ENCODE results near the gene IPMK. TPM values are rescaled to one million over a fixed set of nuclear protein-coding genes. Genes with fewer than 3 reads are reported as not detected.
A peak's percentile ranks its signal among the peaks of the same experiment; 100 is the strongest.

IPMK gene
- polyA plus RNA-seq, 4 donors: 4.9 to 19.0 (median 10.1) TPM

DNA sequence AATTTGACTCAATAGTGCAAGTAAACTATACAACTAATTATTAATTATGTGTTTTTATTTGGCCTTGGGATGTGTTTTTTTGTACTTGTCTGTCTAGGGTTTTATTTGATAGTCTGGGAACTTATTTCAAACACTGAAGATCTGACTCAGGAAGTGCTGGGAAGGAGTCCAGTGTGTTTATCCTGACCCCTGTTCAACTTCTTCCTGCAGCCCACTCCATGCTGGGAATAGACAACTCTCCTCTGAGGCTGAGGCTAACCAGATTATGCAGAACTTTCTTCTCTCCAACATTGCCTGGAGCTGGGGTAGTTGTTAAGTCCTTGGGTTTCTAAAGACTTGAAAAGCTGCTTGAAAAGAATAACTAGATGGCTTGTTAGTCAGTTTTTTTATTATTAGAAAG, 8.2 kb upstream of the IPMK start:
- H3K4me1 ChIP-seq (ENCODE audit: control insufficient read depth in 3 of 3, insufficient read depth in 2 of 3, low read depth in 1 of 3, low read length in 2 of 3): peaks cover 3 to 16% (median 6%) of the 10 kb centered on the region in 3 donors
- peaks cover 0 to 8% (median 5%) of the 10 kb centered on the region in 3 donors for H3K36me3 ChIP-seq (ENCODE audit: control insufficient read depth in 3 of 3, insufficient read depth in 2 of 3, low read depth in 1 of 3, low read length in 3 of 3)
- DNase-seq (peak in 1 of 2 donors; percentile 27), FAIRE-seq (no peak)
- peak overlapping the region in 2 of 3 donors; percentile 49 to 63 for H3K27ac ChIP-seq (ENCODE audit: low read depth in 1 of 3, low read length in 2 of 3)
- H3K9me3 ChIP-seq (ENCODE audit: control insufficient read depth in 2 of 2, insufficient read depth in 1 of 2, low read depth in 1 of 2, low read length in 1 of 2): no peaks in the 10 kb centered on the region
- H3K27me3 ChIP-seq (ENCODE audit: control insufficient read depth in 3 of 3, insufficient read depth in 3 of 3, low read length in 3 of 3): no peaks in the 10 kb centered on the region
- H3K4me3 ChIP-seq (ENCODE audit: low read depth in 1 of 3, low read length in 3 of 3): no peak overlapping the region

- Histone ChIP-seq H3K27me3 (ENCODE audit: control insufficient read depth in 3 of 3, insufficient read depth in 3 of 3, low read length in 3 of 3) (no peaks in the 10 kb centered on the region), H3K4me1 (ENCODE audit: control insufficient read depth in 3 of 3, insufficient read depth in 2 of 3, low read depth in 1 of 3, low read length in 2 of 3) (peaks cover 3 to 21% (median 6%) of the 10 kb centered on the region in 3 donors), H3K9me3 (ENCODE audit: control insufficient read depth in 2 of 2, insufficient read depth in 1 of 2, low read depth in 1 of 2, low read length in 1 of 2) (no peaks in the 10 kb centered on the region), H3K4me3 (ENCODE audit: low read depth in 1 of 3, low read length in 3 of 3) (peak overlapping the region in 1 of 3 donors; percentile 4), H3K36me3 (ENCODE audit: control insufficient read depth in 3 of 3, insufficient read depth in 2 of 3, low read depth in 1 of 3, low read length in 3 of 3) (peaks cover 0 to 8% (median 3%) of the 10 kb centered on the region in 3 donors), H3K27ac (ENCODE audit: low read depth in 1 of 3, low read length in 2 of 3) (peak overlapping the region in 2 of 3 donors; percentile 3 to 63)
- peak; percentile 59 to 72 for DNase-seq
- WGBS, 3 donors: 20 to 64% (median 43%) methylated on average over 2 of the region's 2 CpGs
- no peak for FAIRE-seq
These were observed 7.6 kb upstream of the IPMK start for GRCh38 chr10:58275261-58275660.

- Histone ChIP-seq H3K27ac (ENCODE audit: low read depth in 1 of 3, low read length in 2 of 3) (peak overlapping the region; percentile 89 to 99 (median 96)), H3K4me3 (ENCODE audit: low read depth in 1 of 3, low read length in 3 of 3) (peak overlapping the region; percentile 58 to 88 (median 66)), H3K4me1 (ENCODE audit: control insufficient read depth in 3 of 3, insufficient read depth in 2 of 3, low read depth in 1 of 3, low read length in 2 of 3) (peaks cover 2 to 19% (median 3%) of the 10 kb centered on the region in 3 donors), H3K27me3 (ENCODE audit: control insufficient read depth in 3 of 3, insufficient read depth in 3 of 3, low read length in 3 of 3) (no peaks in the 10 kb centered on the region), H3K9me3 (ENCODE audit: control insufficient read depth in 2 of 2, insufficient read depth in 1 of 2, low read depth in 1 of 2, low read length in 1 of 2) (no peaks in the 10 kb centered on the region), H3K36me3 (ENCODE audit: control insufficient read depth in 3 of 3, insufficient read depth in 2 of 3, low read depth in 1 of 3, low read length in 3 of 3) (no peaks in the 10 kb centered on the region)
- DNase-seq (peak; percentile 70 to 75), FAIRE-seq (no peak)
- 5 to 18% (median 10%) methylated on average over 12 of the region's 12 CpGs for WGBS, 3 donors
These were observed 2.1 kb upstream of the IPMK start for GRCh38 chr10:58269782-58270290.

GRCh38 chr10:58268946-58269781, 1.5 kb upstream of the IPMK start, which contains the start of gene CISD1:
CISD1 (plus strand) TSS chr10:58269162; CDS start chr10:58269274, 112 bp downstream.
- peak within 1 kb of the TSS; percentile 58 to 88 (median 76) for H3K4me3 ChIP-seq (ENCODE audit: low read depth in 1 of 3, low read length in 3 of 3)
- peak within 1 kb of the TSS; percentile 89 to 99 (median 96) for H3K27ac ChIP-seq (ENCODE audit: low read depth in 1 of 3, low read length in 2 of 3)
- no peaks in the 10 kb centered on the region for H3K27me3 ChIP-seq (ENCODE audit: control insufficient read depth in 3 of 3, insufficient read depth in 3 of 3, low read length in 3 of 3)
- 0 to 1% (median 0%) methylated on average over 58 to 66 of the region's 66 CpGs for WGBS, 3 donors
- DNase-seq (peak; percentile 100), FAIRE-seq (no peak)
- H3K9me3 ChIP-seq (ENCODE audit: control insufficient read depth in 2 of 2, insufficient read depth in 1 of 2, low read depth in 1 of 2, low read length in 1 of 2): no peaks in the 10 kb centered on the region
- H3K36me3 ChIP-seq (ENCODE audit: control insufficient read depth in 3 of 3, insufficient read depth in 2 of 3, low read depth in 1 of 3, low read length in 3 of 3): no peaks in the 10 kb centered on the region
- H3K4me1 ChIP-seq (ENCODE audit: control insufficient read depth in 3 of 3, insufficient read depth in 2 of 3, low read depth in 1 of 3, low read length in 2 of 3): peaks cover 0 to 14% (median 0%) of the 10 kb centered on the region in 3 donors

- 0 to 1% (median 0%) methylated on average over 13 of the region's 13 CpGs for WGBS, 3 donors
- no peaks in the 10 kb centered on the region for H3K9me3 ChIP-seq (ENCODE audit: control insufficient read depth in 2 of 2, insufficient read depth in 1 of 2, low read depth in 1 of 2, low read length in 1 of 2)
- DNase-seq (no peak), FAIRE-seq (no peak)
- peak overlapping the region; percentile 43 to 99 (median 96) for H3K27ac ChIP-seq (ENCODE audit: low read depth in 1 of 3, low read length in 2 of 3)
- H3K36me3 ChIP-seq (ENCODE audit: control insufficient read depth in 3 of 3, insufficient read depth in 2 of 3, low read depth in 1 of 3, low read length in 3 of 3): no peaks in the 10 kb centered on the region
- H3K4me3 ChIP-seq (ENCODE audit: low read depth in 1 of 3, low read length in 3 of 3): peak overlapping the region; percentile 48 to 88 (median 76)
- H3K4me1 ChIP-seq (ENCODE audit: control insufficient read depth in 3 of 3, insufficient read depth in 2 of 3, low read depth in 1 of 3, low read length in 2 of 3): peaks cover 0 to 12% (median 0%) of the 10 kb centered on the region in 3 donors
- no peaks in the 10 kb centered on the region for H3K27me3 ChIP-seq (ENCODE audit: control insufficient read depth in 3 of 3, insufficient read depth in 3 of 3, low read length in 3 of 3)
These were observed 806 bp upstream of the IPMK start for GRCh38 chr10:58268454-58268945.

DNA sequence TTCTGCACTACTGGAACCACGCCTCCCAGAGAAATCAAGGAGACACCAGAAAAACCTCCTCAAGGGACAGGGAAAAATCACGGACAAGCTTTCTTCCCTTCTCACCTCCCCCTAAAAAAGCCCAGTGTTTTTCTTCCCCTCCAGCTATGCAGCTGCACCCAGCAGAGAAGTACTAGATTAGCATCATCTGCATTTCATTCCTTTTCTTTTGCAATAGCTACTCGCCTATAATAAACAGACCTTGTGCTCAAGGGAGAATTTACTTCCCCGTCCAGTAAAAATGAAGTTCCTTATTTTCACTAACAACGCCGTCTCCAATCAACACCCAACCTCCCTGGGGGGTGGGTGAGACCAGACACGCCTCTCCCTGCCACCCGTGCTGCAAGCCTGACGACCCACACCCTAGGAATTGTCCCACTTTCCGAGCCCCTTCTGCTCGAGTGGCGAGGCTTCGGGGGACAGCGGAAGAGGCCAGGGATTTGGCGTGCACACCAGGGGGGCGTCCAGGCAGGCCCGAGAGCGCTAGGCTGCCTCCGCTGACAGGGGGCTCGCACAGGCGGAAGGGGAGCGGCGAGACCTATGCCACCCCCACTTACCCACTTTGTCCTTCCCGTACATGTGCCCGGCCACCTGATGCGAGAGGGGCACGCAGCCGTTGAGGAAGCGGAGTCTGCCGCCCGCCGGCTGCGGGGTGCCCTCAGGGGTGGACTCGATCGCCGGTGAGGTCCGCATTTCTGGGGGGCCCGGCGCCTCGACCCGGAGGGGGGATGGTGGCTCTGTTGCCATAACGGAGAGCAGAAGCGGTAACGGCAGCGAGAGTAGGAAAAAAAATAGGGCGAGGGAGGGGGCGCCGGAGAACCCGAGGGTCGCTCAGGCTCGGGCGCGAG, 625 bp downstream of the IPMK start:
- WGBS, 3 donors: 0 to 1% (median 1%) methylated on average over 36 to 53 of the region's 53 CpGs
- peak; percentile 69 to 85 for DNase-seq

GRCh38 chr10:58266003-58266825, 1.5 kb downstream of the IPMK start:
- peaks cover 0 to 8% (median 0%) of the 10 kb centered on the region in 3 donors for H3K4me1 ChIP-seq (ENCODE audit: control insufficient read depth in 3 of 3, insufficient read depth in 2 of 3, low read depth in 1 of 3, low read length in 2 of 3)
- WGBS, 3 donors: 1 to 5% (median 2%) methylated on average over 14 of the region's 14 CpGs
- H3K9me3 ChIP-seq (ENCODE audit: control insufficient read depth in 2 of 2, insufficient read depth in 1 of 2, low read depth in 1 of 2, low read length in 1 of 2): no peaks in the 10 kb centered on the region
- peak overlapping the region; percentile 54 to 88 (median 76) for H3K4me3 ChIP-seq (ENCODE audit: low read depth in 1 of 3, low read length in 3 of 3)
- H3K27me3 ChIP-seq (ENCODE audit: control insufficient read depth in 3 of 3, insufficient read depth in 3 of 3, low read length in 3 of 3): no peaks in the 10 kb centered on the region
- FAIRE-seq: no peak
- peak overlapping the region; percentile 95 to 99 (median 96) for H3K27ac ChIP-seq (ENCODE audit: low read depth in 1 of 3, low read length in 2 of 3)
- H3K36me3 ChIP-seq (ENCODE audit: control insufficient read depth in 3 of 3, insufficient read depth in 2 of 3, low read depth in 1 of 3, low read length in 3 of 3): peaks cover 0 to 2% (median 0%) of the 10 kb centered on the region in 3 donors
- peak; percentile 73 to 82 for DNase-seq

More for the DNA sequence above, 625 bp downstream of the IPMK start:
- H3K36me3 ChIP-seq (ENCODE audit: control insufficient read depth in 3 of 3, insufficient read depth in 2 of 3, low read depth in 1 of 3, low read length in 3 of 3): peaks cover 0 to 2% (median 0%) of the 10 kb centered on the region in 3 donors
- peak overlapping the region; percentile 95 to 99 (median 96) for H3K27ac ChIP-seq (ENCODE audit: low read depth in 1 of 3, low read length in 2 of 3)
- no peaks in the 10 kb centered on the region for H3K27me3 ChIP-seq (ENCODE audit: control insufficient read depth in 3 of 3, insufficient read depth in 3 of 3, low read length in 3 of 3)
- no peak for FAIRE-seq
- H3K4me3 ChIP-seq (ENCODE audit: low read depth in 1 of 3, low read length in 3 of 3): peak overlapping the region; percentile 54 to 88 (median 76)
- no peaks in the 10 kb centered on the region for H3K9me3 ChIP-seq (ENCODE audit: control insufficient read depth in 2 of 2, insufficient read depth in 1 of 2, low read depth in 1 of 2, low read length in 1 of 2)
- H3K4me1 ChIP-seq (ENCODE audit: control insufficient read depth in 3 of 3, insufficient read depth in 2 of 3, low read depth in 1 of 3, low read length in 2 of 3): peaks cover 0 to 12% (median 0%) of the 10 kb centered on the region in 3 donors

All from small intestine (tissue), 7 donors.